ENCODE measurements around the gene ZCCHC9. TPM values are rescaled to one million over a fixed set of nuclear protein-coding genes. Genes with fewer than 3 reads are reported as not detected.

Gene ZCCHC9, protein sequence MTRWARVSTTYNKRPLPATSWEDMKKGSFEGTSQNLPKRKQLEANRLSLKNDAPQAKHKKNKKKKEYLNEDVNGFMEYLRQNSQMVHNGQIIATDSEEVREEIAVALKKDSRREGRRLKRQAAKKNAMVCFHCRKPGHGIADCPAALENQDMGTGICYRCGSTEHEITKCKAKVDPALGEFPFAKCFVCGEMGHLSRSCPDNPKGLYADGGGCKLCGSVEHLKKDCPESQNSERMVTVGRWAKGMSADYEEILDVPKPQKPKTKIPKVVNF
- 26.6 to 32.2 TPM (median 28.9 TPM) in 5 replicates for total RNA-seq (2022; extraction: Qiagen RNA extraction)

DNA sequence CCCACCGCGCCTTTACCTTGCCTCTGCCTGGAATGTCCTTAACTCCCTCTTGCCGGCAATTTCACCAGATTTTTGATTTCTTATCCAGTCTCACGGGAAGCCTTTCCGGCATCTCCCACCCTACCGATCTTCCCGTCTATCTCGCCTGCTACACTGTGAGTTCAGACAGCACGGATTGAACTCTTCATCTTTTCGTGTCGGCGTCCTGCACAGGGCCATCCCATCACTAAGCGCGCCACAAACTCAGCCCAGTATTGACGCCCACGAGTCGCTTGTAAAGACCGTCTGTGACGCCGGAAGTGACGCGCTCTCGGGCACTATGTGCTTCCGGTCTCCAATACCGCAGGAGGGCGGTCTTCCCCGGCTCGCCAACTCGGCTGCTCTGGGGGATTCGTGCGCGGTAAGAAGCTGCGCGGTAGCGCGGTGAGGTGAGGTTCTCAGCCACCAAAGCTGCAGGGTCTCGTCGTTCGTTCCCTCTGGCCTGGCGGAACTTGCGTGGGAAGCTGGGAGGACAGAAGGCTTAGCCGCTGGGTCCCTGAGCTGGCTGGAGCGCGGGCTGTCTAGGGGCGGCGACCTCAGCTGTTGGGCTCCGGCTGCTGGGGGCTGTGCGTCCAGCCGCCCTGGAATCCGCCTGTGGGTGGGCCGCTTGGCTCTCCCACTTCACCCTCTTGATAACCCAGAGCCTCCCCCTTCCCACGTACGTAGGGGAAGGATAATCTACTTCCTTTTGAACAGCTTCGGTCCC, at the start of gene ZCCHC9:
ZCCHC9 (plus strand) TSS at position 317 of the 745 bp plus-strand sequence. CDS start 3,171 bp downstream, outside the sequence.

Other genes with a start within 250 kb of the ZCCHC9 start
- gene CKMT2, start 68.3 kb upstream of the ZCCHC9 start, total RNA-seq (2022; extraction: Qiagen RNA extraction): not detected in 5 replicates
- gene ACOT12, start 92.5 kb downstream of the ZCCHC9 start, total RNA-seq (2022; extraction: Qiagen RNA extraction): 0.05 TPM in 1 of 5 replicates, not detected in the others

Measured in A549 treated with Hydrocortisone at 1 μM for 4 hours (cell line).